Fibroblast of lung (primary cell): Measurements from ENCODE around the gene LYRM2. TPM values are rescaled to one million over a fixed set of nuclear protein-coding genes. Genes with fewer than 3 reads are reported as not detected.

ENCODE experiments used
- DNase-seq, 2 donors: peaks; one replicate each; pipeline versions ENCODE4 v3.0.0 to v3.0.0-alpha.2; 2010; ENCODE audit warnings: low read depth in 2 of 2
- H2AFZ ChIP-seq: 2 replicates; pipeline ENCODE4 v1.5.1; 2012; ENCODE audit warnings: low read length, control low read depth, inconsistent platforms
- H3K27ac ChIP-seq: 2 replicates; pipeline ENCODE4 v1.5.1; 2011; ENCODE audit warnings: low read length, control low read depth; ENCODE audit not compliant: insufficient read depth
- H3K27me3 ChIP-seq: 2 replicates; pipeline ENCODE4 v1.5.1; 2011; ENCODE audit warnings: mild to moderate bottlenecking, low read length; ENCODE audit not compliant: control insufficient read depth, insufficient read depth
- H3K36me3 ChIP-seq: 2 replicates; pipeline ENCODE4 v1.5.1; 2011; ENCODE audit warnings: low read length; ENCODE audit not compliant: control insufficient read depth, insufficient read depth
- H3K4me1 ChIP-seq: 2 replicates; pipeline ENCODE4 v1.5.1; 2011; ENCODE audit warnings: low read length; ENCODE audit not compliant: control insufficient read depth, insufficient read depth; ENCODE audit errors: extremely low read depth
- H3K4me2 ChIP-seq: 2 replicates; pipeline ENCODE4 v1.5.1; 2011; ENCODE audit warnings: low read length, control low read depth; ENCODE audit not compliant: insufficient read depth; ENCODE audit errors: extremely low read depth
- H3K4me3 ChIP-seq, 4 experiments: fragments of 200-600 bp in 1 of 4; sonication (generic) in 1 of 4; replicated peaks in 1 of 4; 2 replicates each; pipeline ENCODE4 v1.5.1; 2011 to 2016; ENCODE audit warnings: low read length in 4 of 4, low read depth in 3 of 4, mild to moderate bottlenecking in 3 of 4, control low read depth in 2 of 4, inconsistent platforms in 1 of 4, mixed read lengths in 1 of 4; ENCODE audit not compliant: insufficient read depth in 1 of 4; ENCODE audit errors: control extremely low read depth in 1 of 4
- H3K79me2 ChIP-seq: 2 replicates; pipeline ENCODE4 v1.5.1; 2012; ENCODE audit warnings: mild to moderate bottlenecking, low read length, inconsistent platforms; ENCODE audit not compliant: control insufficient read depth, insufficient read depth
- H3K9ac ChIP-seq: 2 replicates; pipeline ENCODE4 v1.5.1; 2011; ENCODE audit warnings: mild to moderate bottlenecking, low read length, control low read depth; ENCODE audit not compliant: insufficient read depth
- H3K9me3 ChIP-seq: 2 replicates; pipeline ENCODE4 v1.5.1; 2012; ENCODE audit warnings: low read depth, low read length; ENCODE audit not compliant: control insufficient read depth, insufficient read depth
- H4K20me1 ChIP-seq: 2 replicates; pipeline ENCODE4 v1.5.1; 2011; ENCODE audit warnings: low read length; ENCODE audit not compliant: control insufficient read depth, insufficient read depth; ENCODE audit errors: extremely low read depth
- EZH2 ChIP-seq: IDR thresholded peaks from 2 replicates; pipeline ENCODE4 v1.5.1; 2012; ENCODE audit warnings: low read length, control low read depth, mild to moderate bottlenecking; ENCODE audit errors: missing control alignments
- polyA plus RNA-seq, 2 donors: library from polyadenylated mRNA; depleted of rRNA in 1 of 2; stranded (reverse) in 1 of 2; unstranded in 1 of 2; fragments of >200 nt; gene quantifications; 2 replicates each; pipeline ENCODE4 v1.2.1, GENCODE V29; 2011 to 2012; ENCODE audit warnings: missing spikeins in 1 of 2
- total RNA-seq: library from RNA; depleted of rRNA; stranded (reverse); fragments of >200 nt; gene quantifications from 2 replicates; pipeline ENCODE4 v1.2.1, GENCODE V29; 2014
- TF ChIP-seq, protein P1 (sequence below), 2 donors: IDR thresholded peaks in 1 of 2; conservative IDR thresholded peaks in 1 of 2; 1 replicate in 1 of 2; 2 replicates in 1 of 2; pipeline ENCODE4 v1.5.1; 2011 to 2012; ENCODE audit warnings: low read length in 2 of 2, control low read depth in 1 of 2, inconsistent platforms in 1 of 2, low read depth in 1 of 2, mild to moderate bottlenecking in 1 of 2

The LYRM2 gene
- total and polyA plus RNA-seq, 2 donors (not counting 1 experiment from before 2014, with no cell fraction given): 27.4 to 66.1 TPM

DNA sequence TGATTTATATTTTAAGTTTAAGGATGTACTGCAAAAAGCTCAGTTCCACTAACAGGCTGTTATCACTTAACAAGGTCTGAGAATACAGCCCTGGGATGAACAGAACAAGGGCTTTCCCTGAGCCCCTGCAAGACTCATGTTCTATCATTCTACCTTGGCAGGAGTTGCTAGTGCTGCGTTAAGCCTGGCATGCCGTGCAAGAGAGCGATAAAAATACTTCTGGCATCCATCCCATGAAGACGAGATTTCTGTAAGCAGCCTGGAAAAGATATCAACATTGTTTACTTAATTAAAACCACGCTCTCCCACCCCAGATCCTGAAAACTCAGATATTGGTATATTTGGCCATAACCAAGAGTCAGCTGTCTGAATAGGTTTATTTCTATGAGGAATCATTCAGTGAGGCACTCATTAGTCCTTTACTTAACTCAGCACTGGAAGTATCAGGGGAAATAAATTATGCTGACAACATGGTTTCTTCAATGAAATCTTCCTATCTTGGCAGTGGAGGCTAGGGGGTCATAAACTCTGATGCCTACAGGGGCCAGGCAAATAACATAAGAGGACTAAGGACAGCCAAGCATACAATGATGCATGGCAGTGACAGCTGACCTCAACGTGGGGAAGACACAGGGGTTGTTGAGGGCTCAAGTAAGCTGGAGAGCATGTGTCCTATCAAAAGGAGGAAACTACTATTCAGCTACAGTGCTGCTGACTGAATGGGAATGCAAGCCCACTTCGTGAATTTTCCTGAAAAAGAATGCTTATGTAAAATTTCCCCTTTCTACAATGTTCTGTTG is 37.6 kb upstream of the LYRM2 start:
- DNase-seq: peak; percentile 40 to 63
- Histone ChIP-seq H3K27ac (no peak overlapping the region), H3K4me2 (no peak overlapping the region), H3K9ac (no peak overlapping the region), H4K20me1 (no peaks in the 10 kb centered on the region), H3K36me3 (peaks cover 8% of the 10 kb centered on the region), H3K4me1 (no peaks in the 10 kb centered on the region), H3K27me3 (no peaks in the 10 kb centered on the region), H2AFZ (no peak overlapping the region), H3K79me2 (no peaks in the 10 kb centered on the region), H3K9me3 (no peaks in the 10 kb centered on the region), H3K4me3 (no peak overlapping the region)
- TF ChIP-seq, protein P1, sequence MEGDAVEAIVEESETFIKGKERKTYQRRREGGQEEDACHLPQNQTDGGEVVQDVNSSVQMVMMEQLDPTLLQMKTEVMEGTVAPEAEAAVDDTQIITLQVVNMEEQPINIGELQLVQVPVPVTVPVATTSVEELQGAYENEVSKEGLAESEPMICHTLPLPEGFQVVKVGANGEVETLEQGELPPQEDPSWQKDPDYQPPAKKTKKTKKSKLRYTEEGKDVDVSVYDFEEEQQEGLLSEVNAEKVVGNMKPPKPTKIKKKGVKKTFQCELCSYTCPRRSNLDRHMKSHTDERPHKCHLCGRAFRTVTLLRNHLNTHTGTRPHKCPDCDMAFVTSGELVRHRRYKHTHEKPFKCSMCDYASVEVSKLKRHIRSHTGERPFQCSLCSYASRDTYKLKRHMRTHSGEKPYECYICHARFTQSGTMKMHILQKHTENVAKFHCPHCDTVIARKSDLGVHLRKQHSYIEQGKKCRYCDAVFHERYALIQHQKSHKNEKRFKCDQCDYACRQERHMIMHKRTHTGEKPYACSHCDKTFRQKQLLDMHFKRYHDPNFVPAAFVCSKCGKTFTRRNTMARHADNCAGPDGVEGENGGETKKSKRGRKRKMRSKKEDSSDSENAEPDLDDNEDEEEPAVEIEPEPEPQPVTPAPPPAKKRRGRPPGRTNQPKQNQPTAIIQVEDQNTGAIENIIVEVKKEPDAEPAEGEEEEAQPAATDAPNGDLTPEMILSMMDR (conservative IDR thresholded peaks at IDR 0.05 in 1 of 2, IDR thresholded peaks at IDR 0.05 in 1 of 2; ENCODE audit: low read depth in 1 of 2, low read length in 2 of 2): no peak
- no peak for TF ChIP-seq EZH2

- Histone ChIP-seq H3K27ac (no peak overlapping the region), H3K36me3 (peaks cover 8% of the 10 kb centered on the region), H3K4me2 (no peak overlapping the region), H3K9me3 (no peaks in the 10 kb centered on the region), H3K4me1 (no peaks in the 10 kb centered on the region), H4K20me1 (no peaks in the 10 kb centered on the region), H3K27me3 (no peaks in the 10 kb centered on the region), H2AFZ (no peak overlapping the region), H3K79me2 (no peaks in the 10 kb centered on the region), H3K9ac (no peak overlapping the region), H3K4me3 (no peak overlapping the region)
- no peak for DNase-seq
- TF ChIP-seq, protein P1 (conservative IDR thresholded peaks at IDR 0.05 in 1 of 2, IDR thresholded peaks at IDR 0.05 in 1 of 2; ENCODE audit: low read depth in 1 of 2, low read length in 2 of 2): no peak
- no peak for TF ChIP-seq EZH2
Observed at GRCh38 chr6:89670935-89671565, 32.5 kb upstream of the LYRM2 start.

DNA sequence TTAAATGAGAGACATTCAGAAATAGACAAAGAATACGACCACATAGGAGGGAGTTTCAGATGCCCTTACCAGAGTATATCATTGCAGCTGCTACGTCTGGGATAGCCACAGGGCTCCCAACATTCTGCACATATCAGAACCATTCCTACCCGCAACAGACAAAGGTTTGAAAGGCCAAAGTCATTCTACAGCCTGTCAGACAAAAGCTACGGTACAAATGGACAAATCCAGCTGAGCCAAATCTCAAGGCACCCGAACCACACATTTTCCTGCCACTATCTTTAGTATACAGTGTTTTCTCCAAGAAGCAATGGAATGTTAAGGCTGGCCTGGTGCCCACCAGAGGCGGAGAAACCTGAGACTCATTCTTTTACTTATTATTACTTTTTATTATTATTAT is 30.5 kb upstream of the LYRM2 start:
- Histone ChIP-seq H3K27ac (no peak overlapping the region), H3K4me2 (no peak overlapping the region)
- DNase-seq: peak; percentile 55 to 56

More for the DNA sequence above, 30.5 kb upstream of the LYRM2 start:
- H3K4me1 ChIP-seq: no peaks in the 10 kb centered on the region
- no peaks in the 10 kb centered on the region for H3K79me2 ChIP-seq
- H3K9ac ChIP-seq: no peak overlapping the region
- no peaks in the 10 kb centered on the region for H3K9me3 ChIP-seq
- H2AFZ ChIP-seq: no peak overlapping the region
- no peak overlapping the region for H3K4me3 ChIP-seq
- TF ChIP-seq, protein P1 (conservative IDR thresholded peaks at IDR 0.05 in 1 of 2, IDR thresholded peaks at IDR 0.05 in 1 of 2; ENCODE audit: low read depth in 1 of 2, low read length in 2 of 2): no peak
- no peak for TF ChIP-seq EZH2
- H3K27me3 ChIP-seq: no peaks in the 10 kb centered on the region
- H3K36me3 ChIP-seq: peaks cover 7% of the 10 kb centered on the region
- no peaks in the 10 kb centered on the region for H4K20me1 ChIP-seq
